Measurements from ENCODE around the gene COBL. TPM values are rescaled to one million over a fixed set of nuclear protein-coding genes. Genes with fewer than 3 reads are reported as not detected.
A peak's percentile ranks its signal among the peaks of the same experiment; 100 is the strongest.

Gene COBL
- total RNA-seq, 4 donors from 2014 or later, result 1.1 to 27.7 (median 15.2) TPM

DNA sequence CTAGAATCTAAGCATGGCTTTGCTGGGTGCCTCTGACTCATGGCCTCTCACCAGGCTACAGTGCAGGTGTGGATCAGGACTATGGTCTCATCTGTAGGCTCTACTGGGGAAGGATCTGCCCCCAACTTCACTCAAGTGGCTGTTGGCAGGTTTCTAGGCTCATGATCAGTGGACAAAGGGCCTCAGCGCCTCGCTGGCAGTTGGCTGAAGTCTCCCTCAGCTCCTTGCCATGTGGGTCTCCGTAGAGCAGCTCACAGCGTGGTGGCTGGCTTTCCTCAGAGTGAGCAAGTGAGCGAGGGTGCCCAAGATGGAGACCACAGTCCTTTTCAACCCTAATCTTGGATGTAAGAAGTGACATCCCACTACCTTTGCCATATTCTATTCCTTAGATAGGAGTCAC lies 238.0 kb downstream of the COBL start:
- TF ChIP-seq, protein P1, sequence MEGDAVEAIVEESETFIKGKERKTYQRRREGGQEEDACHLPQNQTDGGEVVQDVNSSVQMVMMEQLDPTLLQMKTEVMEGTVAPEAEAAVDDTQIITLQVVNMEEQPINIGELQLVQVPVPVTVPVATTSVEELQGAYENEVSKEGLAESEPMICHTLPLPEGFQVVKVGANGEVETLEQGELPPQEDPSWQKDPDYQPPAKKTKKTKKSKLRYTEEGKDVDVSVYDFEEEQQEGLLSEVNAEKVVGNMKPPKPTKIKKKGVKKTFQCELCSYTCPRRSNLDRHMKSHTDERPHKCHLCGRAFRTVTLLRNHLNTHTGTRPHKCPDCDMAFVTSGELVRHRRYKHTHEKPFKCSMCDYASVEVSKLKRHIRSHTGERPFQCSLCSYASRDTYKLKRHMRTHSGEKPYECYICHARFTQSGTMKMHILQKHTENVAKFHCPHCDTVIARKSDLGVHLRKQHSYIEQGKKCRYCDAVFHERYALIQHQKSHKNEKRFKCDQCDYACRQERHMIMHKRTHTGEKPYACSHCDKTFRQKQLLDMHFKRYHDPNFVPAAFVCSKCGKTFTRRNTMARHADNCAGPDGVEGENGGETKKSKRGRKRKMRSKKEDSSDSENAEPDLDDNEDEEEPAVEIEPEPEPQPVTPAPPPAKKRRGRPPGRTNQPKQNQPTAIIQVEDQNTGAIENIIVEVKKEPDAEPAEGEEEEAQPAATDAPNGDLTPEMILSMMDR (IDR thresholded peaks at IDR 0.05), result no peak
- ATAC-seq (ENCODE audit: low FRiP score), result no peak
- DNase-seq (ENCODE audit: low spot score), result no peak

DNA sequence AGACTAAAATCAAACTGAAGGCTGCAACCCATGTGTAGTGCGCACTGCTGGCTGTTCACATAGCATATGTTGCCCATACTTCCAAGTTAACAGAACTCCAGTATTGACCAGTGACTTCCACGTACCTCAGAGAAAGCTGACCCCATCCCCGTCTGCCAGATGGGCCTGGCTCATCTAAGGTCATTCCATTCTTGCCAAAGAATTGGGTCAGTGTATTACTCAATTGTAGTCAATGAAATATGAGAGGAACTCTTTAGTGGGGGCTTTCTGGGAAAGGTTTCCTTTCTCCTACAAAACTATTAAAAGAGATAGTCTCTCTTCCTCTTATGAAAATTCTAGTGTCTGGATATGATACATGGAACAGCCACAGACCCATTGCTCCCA lies 238.6 kb downstream of the COBL start:
- DNase-seq (ENCODE audit: low spot score), result no peak
- peak; percentile 10 for ATAC-seq (ENCODE audit: low FRiP score)
- TF ChIP-seq, protein P1 (IDR thresholded peaks at IDR 0.05), result no peak

DNA sequence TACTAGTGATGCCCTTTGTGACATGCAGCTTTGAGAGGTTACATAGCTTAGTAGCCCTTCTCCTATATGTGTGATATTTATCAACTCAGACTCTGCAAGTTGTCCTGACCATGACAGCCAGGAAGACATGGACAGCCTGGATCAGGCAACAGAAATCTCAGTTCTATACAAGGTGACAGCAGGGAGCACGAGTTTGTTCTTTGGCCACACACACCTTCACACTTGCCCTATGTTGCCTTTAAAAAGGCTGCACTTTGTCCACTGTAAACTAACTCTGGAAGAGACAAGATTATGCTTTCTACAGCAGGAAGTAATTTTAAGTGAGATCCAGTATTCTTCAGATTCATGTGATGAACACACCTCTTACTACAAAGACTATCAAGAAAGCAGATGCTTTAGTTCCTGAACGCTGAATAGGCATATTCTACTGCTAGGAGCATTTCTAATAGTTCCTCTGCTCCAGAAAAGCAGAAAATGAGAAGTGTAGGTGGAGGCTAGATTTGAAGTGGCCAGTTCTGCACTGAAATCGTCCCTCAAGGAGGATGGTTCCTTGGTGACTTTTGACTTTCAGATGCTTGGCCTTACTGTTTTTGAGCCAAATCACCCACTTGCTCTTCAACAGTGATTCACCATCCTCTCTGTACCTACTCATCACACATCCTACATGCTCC lies 239.2 kb downstream of the COBL start:
- ATAC-seq (ENCODE audit: low FRiP score) (peak; percentile 4), DNase-seq (ENCODE audit: low spot score) (no peak)
- TF ChIP-seq, protein P1 (IDR thresholded peaks at IDR 0.05), result no peak

DNA sequence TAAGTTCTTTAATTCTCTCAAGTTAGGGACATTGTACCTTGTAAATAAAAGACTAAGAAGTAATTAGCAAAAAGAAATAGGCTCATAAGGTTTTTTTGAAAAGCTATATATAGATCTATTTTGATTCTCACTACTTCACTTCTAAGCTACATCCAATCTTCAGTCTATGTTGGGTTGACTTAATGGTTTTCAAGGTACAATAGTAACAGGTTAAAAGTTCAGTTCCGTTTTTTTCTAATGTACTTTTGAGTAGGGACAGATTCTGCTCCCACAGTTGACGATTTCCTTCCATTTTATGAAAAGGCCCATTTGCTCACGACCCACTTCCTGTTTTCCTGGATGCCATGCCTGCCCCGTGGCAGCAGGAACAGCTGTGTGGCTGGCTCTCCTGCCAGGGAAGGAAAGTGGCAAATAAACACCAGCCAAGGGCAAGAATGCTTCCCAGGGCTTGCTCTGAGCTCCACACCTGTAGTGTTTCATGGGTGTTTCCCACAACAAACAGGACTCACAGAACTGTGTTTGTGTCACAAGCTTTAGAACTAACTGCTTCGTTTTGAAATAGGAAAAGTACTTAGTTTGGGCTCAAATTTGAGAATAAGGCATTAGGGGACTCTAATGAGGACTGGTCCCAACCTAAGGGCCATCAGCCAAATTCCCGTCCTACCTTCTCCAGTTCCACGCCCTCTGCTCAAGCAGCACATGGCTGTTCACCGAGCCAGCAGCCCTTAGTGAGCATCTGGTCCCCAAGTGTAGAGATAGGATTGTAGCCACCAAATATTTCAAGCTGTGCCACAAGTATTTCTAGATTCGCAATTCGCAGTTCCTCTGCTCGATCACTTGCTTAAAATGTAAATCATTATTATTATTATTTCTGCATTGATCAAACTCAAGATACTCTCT lies 240.7 kb downstream of the COBL start:
- no peak for ATAC-seq (ENCODE audit: low FRiP score)
- DNase-seq (ENCODE audit: low spot score), result no peak
- TF ChIP-seq, protein P1 (IDR thresholded peaks at IDR 0.05), result no peak

DNA sequence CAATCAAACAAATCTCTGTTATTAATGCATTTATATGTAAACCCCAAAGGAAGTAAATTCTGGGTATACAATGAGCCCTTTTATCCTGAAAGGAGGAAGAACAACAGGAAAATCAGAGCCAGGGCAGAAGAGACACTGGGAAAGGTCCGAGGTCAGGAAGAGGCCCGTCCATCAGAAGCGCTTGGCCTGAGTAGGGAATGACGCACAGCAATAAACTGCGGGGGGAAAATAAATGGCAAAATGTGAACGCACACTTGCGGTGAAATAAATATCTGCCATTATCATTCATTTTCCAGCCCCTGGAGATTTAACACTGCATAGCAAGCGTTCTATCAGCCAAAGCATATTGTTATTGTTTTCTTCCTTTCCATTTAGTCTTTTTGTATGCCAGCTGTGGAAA lies 243.4 kb downstream of the COBL start:
- TF ChIP-seq, protein P1 (IDR thresholded peaks at IDR 0.05), result no peak
- DNase-seq (ENCODE audit: low spot score) (no peak), ATAC-seq (ENCODE audit: low FRiP score) (no peak)

DNA sequence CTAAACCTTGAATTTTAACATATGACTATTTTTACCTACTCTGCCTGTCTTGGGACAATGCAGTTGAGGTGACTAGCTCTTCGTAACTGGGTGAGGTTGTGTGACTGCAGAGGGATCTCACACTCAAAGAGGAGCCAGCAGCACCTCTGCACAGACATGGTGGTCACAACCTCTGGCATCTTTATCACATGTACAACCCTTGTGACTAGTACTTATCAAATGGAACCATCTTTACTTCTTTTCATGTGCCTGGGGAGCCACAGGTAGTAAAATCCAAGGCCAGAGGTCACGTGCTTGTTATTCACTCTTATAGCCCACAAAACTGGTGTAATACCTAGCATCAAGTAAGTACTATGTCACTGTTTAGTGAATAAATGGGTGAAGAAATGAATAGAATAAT lies 244.3 kb downstream of the COBL start:
- ATAC-seq (ENCODE audit: low FRiP score), result no peak
- no peak for DNase-seq (ENCODE audit: low spot score)
- TF ChIP-seq, protein P1 (IDR thresholded peaks at IDR 0.05), result no peak

Data from omental fat pad (tissue), 4 donors.